OCI-LY3 (cell line): ENCODE measurements around the gene PLD4.

Experiments used
- CTCF ChIP-seq: fragments of 200-600, 300-600 bp; sonication (generic); IDR thresholded peaks from 2 replicates; pipeline ENCODE4 v1.5.1; 2014; ENCODE audit warnings: antibody characterized with exemption, low read length, low read depth
- EZH2phosphoT487 ChIP-seq: fragments of 200-600 bp; shearing (Covaris generic); IDR thresholded peaks from 2 replicates; pipeline ENCODE4 v1.6.1; 2018; ENCODE audit warnings: antibody characterized with exemption, mixed run types, low read depth

DNA sequence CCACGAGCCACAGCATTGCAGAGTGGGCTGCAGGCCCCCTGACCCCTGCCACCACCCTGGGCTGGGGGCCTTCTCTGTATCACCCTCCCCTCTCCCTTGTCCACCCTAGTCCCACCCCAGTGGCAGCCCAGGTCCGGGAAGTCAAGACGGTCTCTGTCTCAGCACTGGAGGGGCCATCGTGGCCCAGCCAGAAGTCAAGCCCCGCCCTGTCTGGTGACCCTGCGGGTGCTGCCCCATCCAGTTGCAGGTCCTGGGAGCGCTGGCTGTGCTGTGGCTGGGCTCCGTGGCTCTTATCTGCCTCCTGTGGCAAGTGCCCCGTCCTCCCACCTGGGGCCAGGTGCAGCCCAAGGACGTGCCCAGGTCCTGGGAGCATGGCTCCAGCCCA lies 2.7 kb downstream of the PLD4 start:
- TF ChIP-seq EZH2phosphoT487 = no peak
- TF ChIP-seq CTCF = no peak
